Activated naive CD4-positive, alpha-beta T cell treated with anti-CD3 and anti-CD28 coated beads, Interleukin-2, amount 50 U/mL, for 16 hours (primary cell): ENCODE results near the gene LRRC8B.
"Not testable (repeated sequence)": the region's sequence is repeated elsewhere in the genome, so short reads cannot be mapped to it uniquely, and the experiment has no call there.

Experiments
- DNase-seq: peaks from one replicate; pipeline ENCODE4 v3.0.0-alpha.2; 2020

Gene LRRC8B

GRCh38 chr1:89609781-89610456, 85.3 kb downstream of the LRRC8B start:
- DNase-seq, result peak; percentile 17

GRCh38 chr1:89610457-89611011, 85.9 kb downstream of the LRRC8B start:
- DNase-seq, result peak; percentile 30

- DNase-seq, result no peak
Observed at GRCh38 chr1:89611721-89612120, 87.1 kb downstream of the LRRC8B start.

- DNase-seq, result no peak
Observed at GRCh38 chr1:89613928-89614327, 89.3 kb downstream of the LRRC8B start.

GRCh38 chr1:89615676-89616598, 91.3 kb downstream of the LRRC8B start:
- DNase-seq, result no peak

- DNase-seq, result no peak
Observed at GRCh38 chr1:89616844-89617627, 92.4 kb downstream of the LRRC8B start.

GRCh38 chr1:89620664-89621063, 96.0 kb downstream of the LRRC8B start:
- DNase-seq, result no peak

GRCh38 chr1:89622895-89623294, 98.3 kb downstream of the LRRC8B start:
- no peak for DNase-seq

GRCh38 chr1:89624314-89624713, 99.7 kb downstream of the LRRC8B start:
- DNase-seq, result no peak

GRCh38 chr1:89624715-89625323, 100.2 kb downstream of the LRRC8B start:
- no peak for DNase-seq

- DNase-seq, result no peak
Observed at GRCh38 chr1:89627596-89627962, 103.0 kb downstream of the LRRC8B start.

- DNase-seq, result no peak
Observed at GRCh38 chr1:89629146-89629545, 104.5 kb downstream of the LRRC8B start.

GRCh38 chr1:89629600-89629999, 105.0 kb downstream of the LRRC8B start:
- DNase-seq, result not testable (repeated sequence)

- no peak for DNase-seq
Observed at GRCh38 chr1:89630048-89630447, 105.4 kb downstream of the LRRC8B start.

GRCh38 chr1:89631816-89632656, 107.4 kb downstream of the LRRC8B start:
- no peak for DNase-seq

GRCh38 chr1:89632657-89633247, 108.1 kb downstream of the LRRC8B start, which contains the start of gene LRRC8C:
TSS of gene LRRC8C (plus strand) at chr1:89633120. CDS start at chr1:89686474, 53,354 bp downstream.
- DNase-seq, result peak; percentile 89

- DNase-seq, result peak; percentile 64
Observed at GRCh38 chr1:89633248-89633799, 108.7 kb downstream of the LRRC8B start.

- DNase-seq, result peak; percentile 42
Observed at GRCh38 chr1:89633800-89634625, 109.4 kb downstream of the LRRC8B start.
